ENCODE data around the gene C11orf98. TPM values are rescaled to one million over a fixed set of nuclear protein-coding genes. Genes with fewer than 3 reads are reported as not detected.
"Not testable (repeated sequence)": the region's sequence is repeated elsewhere in the genome, so short reads cannot be mapped to it uniquely, and the experiment has no call there.

The C11orf98 gene
- total RNA-seq, 1 experiment from 2014 or later, result 141 TPM

GRCh38 chr11:62706850-62707247 is 41.8 kb upstream of the C11orf98 start:
- no peak for TF ChIP-seq CTCF (conservative IDR thresholded peaks at IDR 0.05; ENCODE audit: low read depth, low read length)
- TF ChIP-seq EZH2 (IDR thresholded peaks at IDR 0.05; ENCODE audit: borderline replicate concordance, low read depth, low read length, poor library complexity, severe bottlenecking), result no peak
- POLR2A ChIA-PET (ENCODE audit: low non-redundant PET), result interaction anchor here (1.6 kb wide), 1 partner anchor 42 kb away, joined by 5 read pairs; the partner anchor contains the start of genes C11orf98 and CSKMT
- no peak for DNase-seq (ENCODE audit: low spot score)
- CTCF ChIA-PET, result interaction anchor here (0.6 to 0.7 kb wide), 2 partner anchors 63 to 371 kb away, joined by 8 to 9 read pairs; no protein-coding TSS in a partner anchor
- H3K4me1 ChIP-seq (ENCODE audit: insufficient read depth, low read length, poor library complexity, severe bottlenecking), result peaks cover 38% of the 10 kb centered on the region
- H3K27ac ChIP-seq (ENCODE audit: low read depth, low read length, poor library complexity, severe bottlenecking), result peak overlapping the region; percentile 75
- no TSS peak for BruUV-seq (replicated peaks)
- intact Hi-C loops (cut with micrococcal nuclease; ENCODE audit: unreplicated experiment), result loop anchor here (5.0 kb wide), 2 partner anchors 115 to 310 kb away; partner anchors contain the start of gene TUT1
- peak overlapping the region; percentile 65 for H3K4me3 ChIP-seq (ENCODE audit: low read depth, low read length, poor library complexity, severe bottlenecking)
- H3K36me3 ChIP-seq (ENCODE audit: insufficient read depth, low read length, poor library complexity, severe bottlenecking), result peaks cover 18% of the 10 kb centered on the region
- no peaks in the 10 kb centered on the region for H3K9me3 ChIP-seq (ENCODE audit: low read depth, low read length, poor library complexity, severe bottlenecking)
- H3K27me3 ChIP-seq (replicated peaks; ENCODE audit: insufficient read depth, low read depth, low read length, poor library complexity), result no peaks in the 10 kb centered on the region

- DNase-seq (ENCODE audit: low spot score), result peak; percentile 99
- intact Hi-C loops (cut with micrococcal nuclease; ENCODE audit: unreplicated experiment), result loop anchor here (5.0 kb wide), 2 partner anchors 114 to 309 kb away; partner anchors contain the start of gene TUT1
- H3K27me3 ChIP-seq (replicated peaks; ENCODE audit: insufficient read depth, low read depth, low read length, poor library complexity), result no peaks in the 10 kb centered on the region
- peak overlapping the region; percentile 75 for H3K27ac ChIP-seq (ENCODE audit: low read depth, low read length, poor library complexity, severe bottlenecking)
- TF ChIP-seq EZH2 (IDR thresholded peaks at IDR 0.05; ENCODE audit: borderline replicate concordance, low read depth, low read length, poor library complexity, severe bottlenecking), result no peak
- no peak for TF ChIP-seq CTCF (conservative IDR thresholded peaks at IDR 0.05; ENCODE audit: low read depth, low read length)
- peaks cover 18% of the 10 kb centered on the region for H3K36me3 ChIP-seq (ENCODE audit: insufficient read depth, low read length, poor library complexity, severe bottlenecking)
- H3K4me3 ChIP-seq (ENCODE audit: low read depth, low read length, poor library complexity, severe bottlenecking), result peak overlapping the region; percentile 65
- CTCF ChIA-PET, result interaction anchor here (0.5 to 0.7 kb wide), 4 partner anchors 9 to 371 kb away, joined by 3 to 9 read pairs (median 8); no protein-coding TSS in a partner anchor
- no peaks in the 10 kb centered on the region for H3K9me3 ChIP-seq (ENCODE audit: low read depth, low read length, poor library complexity, severe bottlenecking)
- peaks cover 38% of the 10 kb centered on the region for H3K4me1 ChIP-seq (ENCODE audit: insufficient read depth, low read length, poor library complexity, severe bottlenecking)
- TSS peak; percentile 24 for BruUV-seq (replicated peaks)
- POLR2A ChIA-PET (ENCODE audit: low non-redundant PET), result interaction anchor here (1.6 kb wide), 1 partner anchor 41 kb away, joined by 5 read pairs; the partner anchor contains the start of genes C11orf98 and CSKMT
These were observed 41.2 kb upstream of the C11orf98 start for GRCh38 chr11:62705880-62706849.

- Histone ChIP-seq H3K4me3 (ENCODE audit: low read depth, low read length, poor library complexity, severe bottlenecking) (peak overlapping the region; percentile 65), H3K9me3 (ENCODE audit: low read depth, low read length, poor library complexity, severe bottlenecking) (no peaks in the 10 kb centered on the region), H3K27me3 (replicated peaks; ENCODE audit: insufficient read depth, low read depth, low read length, poor library complexity) (no peaks in the 10 kb centered on the region), H3K36me3 (ENCODE audit: insufficient read depth, low read length, poor library complexity, severe bottlenecking) (peaks cover 16% of the 10 kb centered on the region), H3K27ac (ENCODE audit: low read depth, low read length, poor library complexity, severe bottlenecking) (peak overlapping the region; percentile 75), H3K4me1 (ENCODE audit: insufficient read depth, low read length, poor library complexity, severe bottlenecking) (peaks cover 37% of the 10 kb centered on the region)
- intact Hi-C loops (cut with micrococcal nuclease; ENCODE audit: unreplicated experiment), result loop anchor here (5.0 kb wide), 2 partner anchors 113 to 308 kb away; partner anchors contain the start of gene TUT1
- BruUV-seq (replicated peaks), result no TSS peak
- no peak for DNase-seq (ENCODE audit: low spot score)
- ChIA-PET POLR2A (ENCODE audit: low non-redundant PET) (interaction anchor here (1.6 kb wide), 1 partner anchor 40 kb away, joined by 5 read pairs; the partner anchor contains the start of genes C11orf98 and CSKMT), CTCF (interaction anchor here (0.5 kb wide), 1 partner anchor 69 kb away, joined by 7 read pairs; no protein-coding TSS in a partner anchor)
- no peak for TF ChIP-seq EZH2 (IDR thresholded peaks at IDR 0.05; ENCODE audit: borderline replicate concordance, low read depth, low read length, poor library complexity, severe bottlenecking)
- TF ChIP-seq CTCF (conservative IDR thresholded peaks at IDR 0.05; ENCODE audit: low read depth, low read length), result no peak
These were observed 40.4 kb upstream of the C11orf98 start for GRCh38 chr11:62705413-62705812.

- H3K27me3 ChIP-seq (replicated peaks; ENCODE audit: insufficient read depth, low read depth, low read length, poor library complexity); intact Hi-C loops (cut with micrococcal nuclease; ENCODE audit: unreplicated experiment); DNase-seq (ENCODE audit: low spot score); BruUV-seq (replicated peaks); CTCF ChIA-PET; H3K9me3 ChIP-seq (ENCODE audit: low read depth, low read length, poor library complexity, severe bottlenecking); POLR2A ChIA-PET (ENCODE audit: low non-redundant PET); H3K4me3 ChIP-seq (ENCODE audit: low read depth, low read length, poor library complexity, severe bottlenecking); H3K27ac ChIP-seq (ENCODE audit: low read depth, low read length, poor library complexity, severe bottlenecking): not testable (repeated sequence)
- H3K4me1 ChIP-seq (ENCODE audit: insufficient read depth, low read length, poor library complexity, severe bottlenecking), result peaks cover 26% of the 10 kb centered on the region
- H3K36me3 ChIP-seq (ENCODE audit: insufficient read depth, low read length, poor library complexity, severe bottlenecking), result peaks cover 12% of the 10 kb centered on the region
These were observed 38.9 kb upstream of the C11orf98 start for GRCh38 chr11:62703921-62704320.
